ENCODE measurements around the gene TIAM2.

GRCh38 chr6:155185544-155185943, 190.4 kb downstream of the TIAM2 start:
- TF ChIP-seq POLR2A (IDR thresholded peaks at IDR 0.05; ENCODE audit: low read depth), result no peak
- TF ChIP-seq CTCF (IDR thresholded peaks at IDR 0.05), result no peak

All from esophagus muscularis mucosa (tissue), 3 donors.